Neutrophil (primary cell): Measurements from ENCODE around the gene DACH1.

Experiments used
- H3K27ac ChIP-seq: fragments of 200-600 bp; sonication (generic); 2 replicates; pipeline ENCODE4 v1.5.1; 2016; ENCODE audit warnings: mild to moderate bottlenecking, moderate library complexity
- H3K27me3 ChIP-seq: fragments of 200-600 bp; sonication (generic); 2 replicates; pipeline ENCODE4 v1.6.0; 2016; ENCODE audit warnings: mild to moderate bottlenecking
- H3K36me3 ChIP-seq: fragments of 200-600 bp; sonication (generic); 2 replicates; pipeline ENCODE4 v1.5.1; 2017
- H3K4me1 ChIP-seq, 2 experiments: fragments of 200-600 bp in 1 of 2; sonication (generic) in 1 of 2; 1 replicate in 1 of 2; 2 replicates in 1 of 2; pipeline versions ENCODE4 v1.5.1 to v1.6.1; 2013 to 2016; ENCODE audit warnings: low read depth in 1 of 2, low read length in 1 of 2, mild to moderate bottlenecking in 1 of 2, moderate library complexity in 1 of 2; ENCODE audit not compliant: control insufficient read depth in 1 of 2, insufficient read depth in 1 of 2
- H3K4me3 ChIP-seq, 2 experiments: fragments of 200-600 bp in 1 of 2; sonication (generic) in 1 of 2; 1 replicate in 1 of 2; 2 replicates in 1 of 2; pipeline ENCODE4 v1.5.1; 2013 to 2016; ENCODE audit warnings: low read depth in 1 of 2, low read length in 1 of 2, mild to moderate bottlenecking in 1 of 2, moderate library complexity in 1 of 2
- H3K9me3 ChIP-seq: fragments of 200-600 bp; sonication (generic); 2 replicates; pipeline ENCODE4 v1.5.1; 2016
- TF ChIP-seq, protein P1 (sequence below): fragments of 200-600 bp; sonication (generic); IDR thresholded peaks from 2 replicates; pipeline ENCODE4 v1.5.1; 2016; ENCODE audit warnings: antibody characterized with exemption

Gene DACH1

DNA sequence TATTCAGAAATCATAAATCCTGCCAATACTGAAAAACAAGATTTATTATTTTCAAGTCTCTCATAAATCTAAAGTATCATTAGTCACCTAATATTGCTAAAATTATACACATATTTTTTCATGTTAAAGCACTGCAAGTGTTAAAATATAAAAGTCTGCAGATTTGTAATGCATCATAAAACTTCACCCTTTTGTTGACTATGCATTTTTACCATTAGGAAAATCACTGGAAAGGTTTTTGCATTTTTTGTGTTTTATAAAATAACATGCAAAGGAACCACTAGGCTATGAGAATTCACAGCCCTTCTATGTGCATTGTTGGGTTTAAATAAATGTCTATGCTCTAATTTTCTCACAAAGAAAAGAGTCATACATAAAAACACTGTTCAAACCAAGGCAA lies 407.3 kb downstream of the DACH1 start:
- Histone ChIP-seq H3K27ac (no peak overlapping the region), H3K4me1 (no peaks in the 10 kb centered on the region), H3K9me3 (no peaks in the 10 kb centered on the region), H3K27me3 (no peaks in the 10 kb centered on the region), H3K36me3 (peaks cover 2% of the 10 kb centered on the region), H3K4me3 (no peak overlapping the region)
- TF ChIP-seq, protein P1, sequence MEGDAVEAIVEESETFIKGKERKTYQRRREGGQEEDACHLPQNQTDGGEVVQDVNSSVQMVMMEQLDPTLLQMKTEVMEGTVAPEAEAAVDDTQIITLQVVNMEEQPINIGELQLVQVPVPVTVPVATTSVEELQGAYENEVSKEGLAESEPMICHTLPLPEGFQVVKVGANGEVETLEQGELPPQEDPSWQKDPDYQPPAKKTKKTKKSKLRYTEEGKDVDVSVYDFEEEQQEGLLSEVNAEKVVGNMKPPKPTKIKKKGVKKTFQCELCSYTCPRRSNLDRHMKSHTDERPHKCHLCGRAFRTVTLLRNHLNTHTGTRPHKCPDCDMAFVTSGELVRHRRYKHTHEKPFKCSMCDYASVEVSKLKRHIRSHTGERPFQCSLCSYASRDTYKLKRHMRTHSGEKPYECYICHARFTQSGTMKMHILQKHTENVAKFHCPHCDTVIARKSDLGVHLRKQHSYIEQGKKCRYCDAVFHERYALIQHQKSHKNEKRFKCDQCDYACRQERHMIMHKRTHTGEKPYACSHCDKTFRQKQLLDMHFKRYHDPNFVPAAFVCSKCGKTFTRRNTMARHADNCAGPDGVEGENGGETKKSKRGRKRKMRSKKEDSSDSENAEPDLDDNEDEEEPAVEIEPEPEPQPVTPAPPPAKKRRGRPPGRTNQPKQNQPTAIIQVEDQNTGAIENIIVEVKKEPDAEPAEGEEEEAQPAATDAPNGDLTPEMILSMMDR, result no peak

DNA sequence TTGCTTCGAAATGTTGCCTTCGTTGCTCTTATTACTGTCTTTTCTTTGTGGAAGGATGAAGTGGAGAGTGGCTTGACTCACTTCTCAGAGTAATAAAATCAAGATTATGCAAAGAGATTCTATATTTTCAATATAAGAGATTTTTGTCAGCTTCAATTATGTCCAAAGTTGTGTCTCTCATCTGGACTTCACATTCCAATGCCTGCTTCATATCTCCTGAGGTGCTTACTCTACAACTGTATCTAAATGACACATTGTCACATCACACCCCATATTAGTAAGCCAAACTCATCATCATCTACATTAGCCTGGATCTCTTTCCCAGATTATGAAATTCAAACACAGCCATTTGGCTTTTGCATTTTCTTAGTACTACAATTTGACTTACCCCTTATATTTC lies 409.4 kb downstream of the DACH1 start:
- Histone ChIP-seq H3K9me3 (no peaks in the 10 kb centered on the region), H3K27ac (no peak overlapping the region), H3K4me3 (no peak overlapping the region), H3K27me3 (no peaks in the 10 kb centered on the region), H3K36me3 (peaks cover 6% of the 10 kb centered on the region), H3K4me1 (no peaks in the 10 kb centered on the region)
- TF ChIP-seq, protein P1, result no peak

DNA sequence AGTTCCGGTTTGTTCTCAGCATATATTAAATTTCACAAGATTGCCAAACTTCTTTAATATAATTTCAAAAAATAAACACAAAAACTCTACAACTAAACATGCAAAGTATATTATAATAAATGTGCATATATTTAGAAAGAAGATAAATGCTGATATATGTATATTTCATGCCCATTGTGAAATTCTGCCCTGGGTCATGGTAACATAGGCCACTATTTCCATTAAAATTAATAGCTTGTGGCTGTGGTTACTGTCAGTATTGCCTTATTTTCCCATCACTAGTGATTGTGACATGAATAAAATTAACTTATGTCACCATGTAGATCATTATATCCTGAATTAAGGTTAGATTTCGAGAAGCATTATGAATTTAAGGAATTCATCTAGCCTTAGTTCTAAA lies 410.9 kb downstream of the DACH1 start:
- no peaks in the 10 kb centered on the region for H3K4me1 ChIP-seq
- TF ChIP-seq, protein P1, result no peak
- H3K4me3 ChIP-seq, result no peak overlapping the region
- H3K27me3 ChIP-seq, result no peaks in the 10 kb centered on the region
- H3K36me3 ChIP-seq, result peaks cover 6% of the 10 kb centered on the region
- no peaks in the 10 kb centered on the region for H3K9me3 ChIP-seq
- H3K27ac ChIP-seq, result no peak overlapping the region

DNA sequence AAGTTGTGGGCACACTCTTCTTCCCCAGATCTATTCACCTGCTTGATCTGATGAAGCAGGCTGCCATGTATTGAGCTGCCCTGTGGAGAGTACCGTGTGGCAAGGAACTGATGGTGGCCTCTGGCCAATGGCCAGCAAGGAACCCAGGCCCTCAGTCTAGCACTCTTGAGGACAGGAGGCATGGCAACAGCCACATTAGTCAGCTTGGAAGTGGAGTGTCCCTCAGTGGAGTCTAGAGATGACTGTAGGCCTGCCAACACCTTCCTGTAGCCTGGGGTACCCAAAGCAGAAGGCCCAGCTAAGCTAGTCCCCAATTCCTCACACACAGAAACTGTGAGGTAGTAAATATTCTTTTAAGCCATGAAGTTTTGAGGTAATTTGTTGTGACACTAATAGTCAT lies 412.5 kb downstream of the DACH1 start:
- Histone ChIP-seq H3K27ac (no peak overlapping the region), H3K27me3 (no peaks in the 10 kb centered on the region), H3K4me1 (no peaks in the 10 kb centered on the region), H3K9me3 (no peaks in the 10 kb centered on the region), H3K36me3 (peaks cover 6% of the 10 kb centered on the region), H3K4me3 (no peak overlapping the region)
- TF ChIP-seq, protein P1, result no peak

DNA sequence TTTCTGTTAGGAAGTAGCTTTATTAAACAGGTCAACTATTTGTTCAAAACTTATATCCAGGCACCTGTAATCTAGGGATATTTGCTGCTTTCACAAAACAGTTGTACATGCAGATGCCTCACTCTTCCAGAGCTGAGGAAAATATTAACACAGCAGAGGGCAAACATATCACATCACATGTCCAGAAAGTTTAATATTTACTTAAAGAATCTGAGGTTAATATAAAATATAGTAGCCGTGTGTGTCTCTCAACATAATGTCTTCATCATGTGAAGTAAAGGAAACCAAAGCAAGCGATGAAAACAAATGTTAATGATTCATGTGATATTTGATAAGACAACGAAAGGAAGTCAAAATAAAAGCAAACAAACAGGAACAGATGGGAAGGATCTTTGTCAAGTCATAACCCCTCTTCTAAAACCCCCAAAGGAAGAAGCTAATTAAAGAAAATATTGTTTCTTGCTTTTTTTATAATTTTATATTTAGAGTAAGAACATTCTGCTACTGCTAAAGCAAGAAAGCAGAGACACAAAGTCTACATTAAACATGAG lies 418.8 kb downstream of the DACH1 start:
- Histone ChIP-seq H3K4me3 (no peak overlapping the region), H3K36me3 (no peaks in the 10 kb centered on the region), H3K4me1 (no peaks in the 10 kb centered on the region), H3K27ac (no peak overlapping the region), H3K27me3 (no peaks in the 10 kb centered on the region), H3K9me3 (no peaks in the 10 kb centered on the region)
- TF ChIP-seq, protein P1, result no peak

DNA sequence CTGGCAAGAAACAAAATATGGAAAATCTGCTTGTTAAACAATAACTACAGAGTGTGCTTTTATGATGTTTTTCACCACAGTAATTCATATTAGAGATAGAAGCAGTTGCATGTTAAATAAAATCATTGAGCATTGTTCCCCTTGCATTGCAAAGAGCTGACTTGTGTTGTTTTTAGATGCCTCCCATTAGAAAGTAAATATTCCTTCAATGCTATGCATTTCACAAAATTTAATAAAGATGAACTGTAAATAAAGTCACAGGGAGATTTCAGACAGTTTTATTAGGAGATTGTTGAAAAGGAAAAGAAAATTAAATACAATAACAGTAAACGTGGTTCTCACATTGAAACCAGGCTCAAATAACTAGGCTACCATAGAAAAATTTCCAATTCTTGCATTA lies 429.3 kb downstream of the DACH1 start:
- Histone ChIP-seq H3K4me3 (no peak overlapping the region), H3K27ac (no peak overlapping the region), H3K27me3 (no peaks in the 10 kb centered on the region), H3K36me3 (no peaks in the 10 kb centered on the region), H3K4me1 (no peaks in the 10 kb centered on the region), H3K9me3 (no peaks in the 10 kb centered on the region)
- TF ChIP-seq, protein P1, result no peak
